Astrocyte (in vitro differentiated cells and primary cell): ENCODE measurements around the gene STARD3NL.

Source experiments
- CTCF ChIP-seq: IDR thresholded peaks from 2 replicates; pipeline ENCODE4 v1.5.1; 2011; ENCODE audit warnings: low read depth, mild to moderate bottlenecking, inconsistent platforms, low read length, moderate library complexity; ENCODE audit not compliant: insufficient read depth
- EZH2 ChIP-seq: IDR thresholded peaks from 2 replicates; pipeline ENCODE4 v1.6.1; 2012; ENCODE audit warnings: mild to moderate bottlenecking, low read length, inconsistent platforms; ENCODE audit not compliant: insufficient read depth

DNA sequence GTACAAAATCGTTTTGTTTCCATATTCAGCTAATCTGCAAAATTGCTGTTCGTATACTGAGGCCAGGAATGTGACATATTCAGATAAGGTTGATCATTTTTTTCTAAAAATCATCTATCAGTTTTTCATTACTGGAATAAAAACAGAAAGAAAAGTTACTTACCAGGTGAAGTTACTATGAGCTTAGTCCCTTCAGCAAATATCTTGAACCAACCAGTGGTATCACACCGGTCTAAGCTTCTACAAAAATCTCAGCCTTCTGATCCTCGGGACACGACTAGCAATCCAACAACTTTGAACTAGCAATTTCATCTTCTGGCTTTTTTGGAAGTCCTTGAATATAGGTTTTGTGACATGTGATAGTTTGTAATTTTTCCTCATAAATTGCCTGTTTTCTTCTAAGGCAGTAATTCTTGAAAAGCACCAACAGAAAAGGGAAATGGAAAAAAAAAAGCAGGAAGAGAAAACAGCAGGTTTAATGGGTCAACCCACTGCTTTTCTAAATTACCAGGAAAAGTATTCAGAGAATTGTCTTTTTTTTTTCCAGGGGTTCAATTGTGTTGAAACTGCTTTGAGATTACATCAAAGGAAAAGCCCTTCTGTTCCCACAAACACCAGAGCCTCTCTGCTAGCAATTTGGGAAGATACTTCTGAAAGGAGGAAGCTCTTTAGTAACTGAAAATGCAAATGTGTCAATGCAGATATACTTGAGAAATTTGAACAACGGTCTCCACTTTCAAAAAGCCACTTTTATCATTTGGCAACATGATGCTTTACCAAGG lies 98.2 kb downstream of the STARD3NL start:
- TF ChIP-seq CTCF: no peak
- no peak for TF ChIP-seq EZH2
